SK-N-DZ (cell line): ENCODE results near the gene LETM1. TPM values are rescaled to one million over a fixed set of nuclear protein-coding genes. Genes with fewer than 3 reads are reported as not detected.
A peak's percentile ranks its signal among the peaks of the same experiment; 100 is the strongest.

Source experiments
- DNase-seq: peaks from one replicate; pipeline ENCODE4 v3.0.0-alpha.2; 2015; ENCODE audit warnings: low spot score
- polyA plus RNA-seq, 2 experiments: library from polyadenylated mRNA; depleted of rRNA; stranded (reverse); fragments of >200 nt; gene quantifications; 2 replicates each; pipeline ENCODE4 v1.2.3, GENCODE V29; 2014

LETM1 gene
- 19.3 and 21.5 TPM in 2 replicates for polyA plus RNA-seq (2014; cell fraction: cytosol; rRNA removed)
- 69.2 and 77.3 TPM in 2 replicates for polyA plus RNA-seq (2014; cell fraction: nucleus; rRNA removed)

- peak; percentile 90 for DNase-seq
Observed at GRCh38 chr4:1856071-1856942, at the start of gene LETM1. Gene LETM1, minus strand, starts transcription at chr4:1856156. Its CDS starts 206 bp downstream, at chr4:1855950.

- no peak for DNase-seq
Observed at GRCh38 chr4:1904042-1904441, 48.1 kb upstream of the LETM1 start.

DNA sequence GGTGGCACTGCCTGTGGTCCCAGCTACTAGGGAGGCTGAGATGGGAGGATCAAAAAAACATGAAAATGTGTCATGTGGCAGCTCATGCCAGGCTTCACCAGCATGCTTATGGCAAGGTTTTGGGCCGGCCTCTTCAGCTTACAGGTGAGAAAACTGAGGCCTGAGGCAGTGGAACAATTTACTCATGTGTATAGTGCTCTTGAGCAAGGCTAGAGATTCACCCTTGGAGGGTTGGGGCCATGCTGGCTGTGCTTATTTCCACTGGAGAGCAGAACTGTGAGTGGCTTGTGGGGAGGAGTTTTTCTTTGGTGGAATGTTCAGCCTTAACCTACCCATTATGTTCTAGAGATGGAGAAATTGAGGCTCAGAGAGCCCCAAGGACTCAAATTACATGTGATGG, 47.1 kb upstream of the LETM1 start:
- no peak for DNase-seq

- DNase-seq: no peak
Observed at GRCh38 chr4:1902243-1902642, 46.3 kb upstream of the LETM1 start.

DNA sequence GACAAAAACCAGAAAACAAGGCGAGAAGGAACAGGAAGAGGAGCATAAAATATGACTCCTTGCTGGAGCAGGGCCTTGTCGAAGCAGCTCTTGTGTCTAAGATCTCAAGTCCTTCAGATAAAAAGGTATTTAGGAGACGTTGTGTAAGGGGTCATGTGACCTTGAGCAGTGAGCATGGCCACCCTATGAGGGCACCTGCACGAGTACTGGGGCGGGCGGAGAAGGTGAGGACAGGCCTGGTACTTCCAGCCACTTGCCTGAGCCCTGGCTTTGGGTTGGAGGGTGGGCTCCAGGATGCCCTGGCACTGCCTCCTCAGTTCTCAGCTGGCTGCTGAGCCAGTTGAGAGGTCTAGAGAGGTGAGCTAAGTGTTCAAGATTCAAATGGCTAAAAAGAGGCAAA, 45.2 kb upstream of the LETM1 start:
- no peak for DNase-seq

- no peak for DNase-seq
Observed at GRCh38 chr4:1900624-1901023, 44.7 kb upstream of the LETM1 start.

DNA sequence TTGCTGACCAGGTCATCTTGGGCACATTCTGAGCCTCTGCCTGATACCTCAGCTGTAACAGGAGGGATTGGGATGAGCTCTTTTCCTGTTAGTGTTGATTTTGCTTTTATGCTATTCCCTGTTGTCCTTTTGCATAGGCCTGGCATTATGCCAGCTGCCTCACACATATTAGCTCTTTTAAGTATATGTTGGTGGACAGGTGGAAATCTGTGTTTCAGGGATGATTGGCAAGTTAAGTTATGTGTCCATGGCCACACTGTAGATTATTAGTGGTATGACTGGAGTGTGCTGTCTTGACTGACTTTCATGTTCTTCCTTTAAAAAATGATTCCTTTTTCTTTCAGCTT, 44.1 kb upstream of the LETM1 start:
- no peak for DNase-seq

DNA sequence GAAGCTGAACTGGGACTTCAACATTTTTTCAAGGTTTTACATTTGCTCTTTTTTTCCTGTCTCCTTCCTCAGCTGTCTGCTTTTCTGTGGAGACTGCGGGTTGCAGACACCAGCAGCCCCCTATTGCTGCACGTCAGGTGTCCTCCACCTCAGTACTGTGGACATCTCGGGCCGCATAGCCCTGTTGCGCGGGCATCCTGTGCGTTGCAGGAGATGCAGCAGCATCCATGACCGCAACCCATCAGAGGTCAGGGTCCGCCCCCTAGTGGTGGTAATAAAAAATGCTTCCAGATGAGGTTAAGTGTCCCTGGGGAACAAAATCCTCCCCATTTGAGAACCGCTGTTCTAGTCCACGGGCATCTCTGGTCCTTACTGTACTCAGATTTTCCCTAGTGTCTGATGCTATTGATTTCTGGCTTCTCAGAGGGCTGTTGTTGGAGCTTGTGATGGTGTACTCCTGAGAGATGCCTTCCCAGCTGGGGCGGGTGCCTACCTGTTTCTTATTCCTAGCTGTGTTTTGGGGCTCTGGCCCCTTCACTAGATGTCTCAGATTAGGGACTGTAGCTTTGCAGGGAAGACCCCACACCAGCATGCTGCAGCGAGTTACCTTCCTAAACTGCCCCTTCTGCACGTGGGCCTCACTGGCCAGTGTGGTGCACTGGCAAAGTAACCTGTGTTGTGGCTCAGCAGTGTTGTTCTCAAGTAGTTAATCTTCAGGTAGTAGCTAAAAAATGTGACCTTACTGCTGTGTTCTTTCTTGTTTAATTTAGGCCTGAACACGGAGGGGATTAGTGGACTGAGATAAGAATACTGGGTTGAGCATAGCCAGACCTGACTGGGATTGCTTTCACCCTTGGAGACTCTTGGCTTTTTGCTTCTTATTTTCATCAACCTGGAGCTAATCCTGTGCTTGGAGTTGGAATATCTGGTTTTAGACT, 43.5 kb upstream of the LETM1 start:
- peak; percentile 83 for DNase-seq

DNA sequence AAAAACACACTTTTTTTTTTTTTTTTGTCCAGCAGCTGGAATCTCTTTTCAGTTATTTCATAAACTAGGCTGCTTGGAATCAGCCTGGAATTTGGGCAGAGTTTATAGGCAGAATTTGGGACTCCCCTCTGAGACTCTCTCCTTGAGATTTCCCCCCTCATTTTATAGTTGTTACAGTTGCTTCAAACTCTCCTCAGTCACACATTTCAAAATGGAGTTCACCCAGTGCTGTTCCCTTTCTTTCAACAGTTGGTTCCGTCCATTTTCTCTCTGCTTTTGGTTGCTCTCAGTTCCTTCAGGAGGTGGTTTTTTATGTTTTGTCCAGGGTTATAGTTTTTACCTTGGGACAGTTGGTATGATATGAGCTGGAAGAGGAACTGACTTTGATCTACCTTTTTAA, 42.7 kb upstream of the LETM1 start:
- DNase-seq: no peak

GRCh38 chr4:1898007-1898406, 42.1 kb upstream of the LETM1 start:
- no peak for DNase-seq

DNA sequence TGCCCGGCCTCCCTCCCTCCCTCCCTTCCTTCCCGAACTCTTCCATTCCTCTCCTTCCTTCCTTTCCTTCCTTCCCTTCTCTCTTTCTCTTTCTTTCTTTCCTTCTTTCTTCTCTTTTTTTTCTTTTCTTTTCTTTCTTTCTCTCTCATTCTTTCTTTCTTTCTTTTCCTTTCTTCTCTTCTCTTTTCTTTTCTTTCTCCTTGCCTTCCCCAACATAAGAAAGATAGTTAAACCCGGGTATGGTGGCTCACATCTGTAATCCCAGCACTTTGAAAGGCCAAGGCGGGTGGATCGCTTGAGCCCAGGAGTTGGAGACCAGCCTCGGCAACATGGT, 40.7 kb upstream of the LETM1 start:
- DNase-seq: no peak

- no peak for DNase-seq
Observed at GRCh38 chr4:1895971-1896657, 40.2 kb upstream of the LETM1 start.

DNA sequence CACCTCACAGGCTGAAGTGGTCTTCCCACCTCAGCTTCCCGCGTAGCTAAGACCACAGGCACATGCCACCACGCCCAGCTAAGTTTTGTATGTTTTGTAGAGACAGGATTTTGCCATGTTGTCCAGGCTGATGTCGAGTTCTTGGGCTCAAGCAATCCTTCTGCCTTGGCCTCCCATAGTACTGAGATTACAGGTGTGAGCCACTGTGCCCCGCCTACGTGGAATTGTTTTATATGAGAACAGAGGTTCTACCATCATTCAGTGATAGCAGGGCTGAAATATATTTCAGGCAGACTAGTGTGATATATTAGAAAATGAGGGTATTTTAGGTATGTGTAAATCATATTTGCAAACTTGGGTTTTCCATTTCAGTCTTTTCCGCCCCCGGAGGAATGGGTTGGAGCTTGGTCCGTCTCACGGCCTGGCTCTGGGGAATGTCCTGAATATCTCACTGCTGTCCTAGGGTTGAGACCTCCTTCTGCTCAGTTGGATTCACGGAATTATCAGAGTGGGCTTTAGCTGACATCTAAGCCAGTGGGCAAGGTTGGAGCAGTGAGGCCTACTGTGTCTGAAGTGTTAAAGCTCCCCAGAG, 35.1 kb upstream of the LETM1 start:
- no peak for DNase-seq

- no peak for DNase-seq
Observed at GRCh38 chr4:1887052-1887451, 31.1 kb upstream of the LETM1 start.

- DNase-seq: no peak
Observed at GRCh38 chr4:1885414-1885813, 29.5 kb upstream of the LETM1 start.

DNA sequence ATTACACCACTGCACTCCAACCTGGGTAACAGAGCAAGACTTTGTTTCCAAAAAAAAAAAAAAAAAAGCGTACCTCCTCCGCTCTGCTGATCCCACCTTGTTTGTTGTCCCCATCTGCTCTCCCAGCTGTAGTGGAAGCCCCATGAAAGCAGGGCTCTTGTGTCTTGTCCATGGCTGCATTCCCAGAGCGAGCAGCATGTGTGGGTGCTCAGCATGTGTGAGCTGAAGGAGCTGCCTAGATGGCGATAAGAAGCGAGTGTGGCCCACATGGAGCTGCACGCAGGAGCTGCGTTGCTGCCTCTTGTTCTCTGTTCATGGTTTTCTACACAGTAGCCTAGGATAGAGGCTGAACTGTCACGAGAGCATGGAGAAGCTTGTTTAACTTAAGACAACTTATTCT, 27.6 kb upstream of the LETM1 start:
- no peak for DNase-seq

GRCh38 chr4:1882850-1883271, 26.9 kb upstream of the LETM1 start:
- DNase-seq: no peak

DNA sequence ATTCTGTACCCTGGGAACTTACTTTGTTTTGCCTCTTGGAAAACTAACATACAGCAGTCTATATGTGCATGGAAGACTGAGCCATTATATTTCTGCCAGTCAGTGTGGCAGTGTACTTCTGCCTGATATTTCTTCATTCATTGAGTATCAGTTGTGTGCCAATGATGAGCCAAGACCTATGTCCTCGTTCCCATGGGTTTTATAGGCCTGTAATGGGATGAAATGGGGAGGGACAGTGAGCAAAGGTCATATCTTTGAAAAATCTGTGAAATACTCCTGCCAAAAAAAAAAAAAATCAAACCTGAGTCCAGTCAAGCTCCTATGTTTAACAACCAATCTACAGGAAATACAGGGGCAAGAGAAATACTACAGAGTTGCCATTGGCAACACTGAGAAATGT, 24.4 kb upstream of the LETM1 start:
- DNase-seq: no peak

GRCh38 chr4:1879485-1879884, 23.5 kb upstream of the LETM1 start:
- DNase-seq: no peak

DNA sequence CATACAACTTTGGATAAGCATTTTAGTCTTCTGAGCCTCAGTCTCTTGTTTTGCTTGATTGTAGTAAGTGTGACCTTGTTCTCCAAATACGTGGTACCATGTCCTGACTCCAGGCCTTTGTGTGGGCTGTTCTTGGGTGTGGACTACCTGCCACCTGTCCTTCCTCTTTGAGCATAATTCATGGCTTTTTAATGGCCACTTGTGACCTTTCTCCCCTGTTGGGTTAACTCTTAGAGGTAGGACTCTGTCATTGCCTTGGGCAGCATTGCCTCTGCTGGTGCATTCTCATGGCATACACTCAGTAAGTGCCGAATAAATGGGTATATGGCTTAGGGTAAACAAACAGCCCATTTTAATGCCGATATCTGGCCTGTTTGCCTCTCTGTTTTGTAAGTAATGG, 18.2 kb upstream of the LETM1 start:
- DNase-seq: no peak

GRCh38 chr4:1873776-1874175, 17.8 kb upstream of the LETM1 start:
- DNase-seq: no peak

- DNase-seq: no peak
Observed at GRCh38 chr4:1873291-1873690, 17.3 kb upstream of the LETM1 start.
